ENCODE measurements around the gene ANKS1B.

The ANKS1B gene

DNA sequence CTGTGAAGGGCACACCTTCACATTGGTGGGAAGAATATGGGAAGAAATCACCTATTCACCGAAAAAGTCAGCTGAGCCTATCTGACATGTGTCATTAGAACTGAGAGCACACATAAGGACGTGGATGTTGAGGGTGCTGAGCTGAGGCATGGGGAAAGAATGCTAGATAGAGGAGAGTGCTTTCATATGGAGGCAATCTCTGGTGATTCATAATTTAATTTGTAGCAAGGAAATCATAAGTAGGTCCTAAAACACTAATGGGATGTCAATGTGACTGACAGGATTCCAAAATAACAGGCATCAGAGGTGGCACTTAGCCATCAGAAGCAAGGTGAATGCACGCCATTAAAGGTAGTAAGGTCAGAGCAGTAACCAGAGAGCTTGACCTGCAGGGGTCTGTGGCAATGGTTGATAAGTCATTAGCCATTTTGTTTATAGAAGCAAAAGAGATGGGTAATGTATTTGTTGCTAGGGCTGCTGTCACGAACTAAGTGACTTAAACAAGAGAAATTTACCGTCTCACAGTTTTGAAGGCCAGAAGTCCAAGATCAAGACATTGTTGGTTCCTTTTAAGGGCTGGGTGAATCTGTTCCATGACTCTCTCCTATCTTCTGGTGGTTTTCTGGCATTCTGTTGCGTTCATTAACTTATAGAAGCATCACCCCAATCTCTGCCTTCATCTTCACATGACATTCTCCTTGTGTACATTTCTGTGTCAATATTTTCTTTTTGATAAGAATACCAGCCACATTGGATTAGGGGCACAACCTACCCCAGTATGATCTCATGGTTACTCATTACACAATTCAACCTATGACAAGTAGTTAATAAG, 69.3 kb downstream of the ANKS1B start:
- 92% methylated on average over 6 of the region's 6 CpGs for WGBS
- no peaks in the 10 kb centered on the region for H3K27me3 ChIP-seq (ENCODE audit: insufficient read depth, low read length)
- no peaks in the 10 kb centered on the region for H3K4me1 ChIP-seq (ENCODE audit: insufficient read depth, low read length)
- no peak overlapping the region for H3K27ac ChIP-seq (ENCODE audit: low read depth, low read length)
- H3K9ac ChIP-seq (ENCODE audit: low read depth, low read length), result no peak overlapping the region
- H3K4me3 ChIP-seq (ENCODE audit: low read length), result no peak overlapping the region
- H3K36me3 ChIP-seq (ENCODE audit: insufficient read depth, low read length), result no peaks in the 10 kb centered on the region
- H3K9me3 ChIP-seq (ENCODE audit: insufficient read depth, low read depth, low read length), result no peaks in the 10 kb centered on the region

GRCh38 chr12:99914206-99914605, 70.5 kb downstream of the ANKS1B start:
- Histone ChIP-seq H3K9me3 (ENCODE audit: insufficient read depth, low read depth, low read length) (no peaks in the 10 kb centered on the region), H3K36me3 (ENCODE audit: insufficient read depth, low read length) (no peaks in the 10 kb centered on the region), H3K27ac (ENCODE audit: low read depth, low read length) (no peak overlapping the region), H3K27me3 (ENCODE audit: insufficient read depth, low read length) (no peaks in the 10 kb centered on the region), H3K4me1 (ENCODE audit: insufficient read depth, low read length) (no peaks in the 10 kb centered on the region), H3K4me3 (ENCODE audit: low read length) (no peak overlapping the region), H3K9ac (ENCODE audit: low read depth, low read length) (no peak overlapping the region)
- WGBS, result 90% methylated on average over 1 of the region's 1 CpG

- WGBS, result 92% methylated on average over 1 of the region's 1 CpG
- Histone ChIP-seq H3K4me3 (ENCODE audit: low read length) (no peak overlapping the region), H3K36me3 (ENCODE audit: insufficient read depth, low read length) (no peaks in the 10 kb centered on the region), H3K4me1 (ENCODE audit: insufficient read depth, low read length) (no peaks in the 10 kb centered on the region), H3K9me3 (ENCODE audit: insufficient read depth, low read depth, low read length) (no peaks in the 10 kb centered on the region), H3K27ac (ENCODE audit: low read depth, low read length) (no peak overlapping the region), H3K27me3 (ENCODE audit: insufficient read depth, low read length) (no peaks in the 10 kb centered on the region), H3K9ac (ENCODE audit: low read depth, low read length) (no peak overlapping the region)
Measured at GRCh38 chr12:99911967-99912366, 72.8 kb downstream of the ANKS1B start.

GRCh38 chr12:99911081-99911480, 73.7 kb downstream of the ANKS1B start:
- Histone ChIP-seq H3K9ac (ENCODE audit: low read depth, low read length) (no peak overlapping the region), H3K36me3 (ENCODE audit: insufficient read depth, low read length) (no peaks in the 10 kb centered on the region), H3K4me3 (ENCODE audit: low read length) (no peak overlapping the region), H3K9me3 (ENCODE audit: insufficient read depth, low read depth, low read length) (no peaks in the 10 kb centered on the region), H3K27me3 (ENCODE audit: insufficient read depth, low read length) (no peaks in the 10 kb centered on the region), H3K4me1 (ENCODE audit: insufficient read depth, low read length) (no peaks in the 10 kb centered on the region), H3K27ac (ENCODE audit: low read depth, low read length) (no peak overlapping the region)
- WGBS, result 90% methylated on average over 3 of the region's 3 CpGs

GRCh38 chr12:99910342-99910741, 74.4 kb downstream of the ANKS1B start:
- Histone ChIP-seq H3K9me3 (ENCODE audit: insufficient read depth, low read depth, low read length) (no peaks in the 10 kb centered on the region), H3K9ac (ENCODE audit: low read depth, low read length) (no peak overlapping the region), H3K27me3 (ENCODE audit: insufficient read depth, low read length) (no peaks in the 10 kb centered on the region), H3K4me3 (ENCODE audit: low read length) (no peak overlapping the region), H3K27ac (ENCODE audit: low read depth, low read length) (no peak overlapping the region), H3K4me1 (ENCODE audit: insufficient read depth, low read length) (no peaks in the 10 kb centered on the region), H3K36me3 (ENCODE audit: insufficient read depth, low read length) (no peaks in the 10 kb centered on the region)
- WGBS, result 100% methylated on average over 1 of the region's 1 CpG

- WGBS, result 92% methylated on average over 3 of the region's 4 CpGs
- H3K4me3 ChIP-seq (ENCODE audit: low read length), result no peak overlapping the region
- no peaks in the 10 kb centered on the region for H3K27me3 ChIP-seq (ENCODE audit: insufficient read depth, low read length)
- no peak overlapping the region for H3K9ac ChIP-seq (ENCODE audit: low read depth, low read length)
- H3K9me3 ChIP-seq (ENCODE audit: insufficient read depth, low read depth, low read length), result no peaks in the 10 kb centered on the region
- no peak overlapping the region for H3K27ac ChIP-seq (ENCODE audit: low read depth, low read length)
- H3K36me3 ChIP-seq (ENCODE audit: insufficient read depth, low read length), result no peaks in the 10 kb centered on the region
- H3K4me1 ChIP-seq (ENCODE audit: insufficient read depth, low read length), result no peaks in the 10 kb centered on the region
Measured at GRCh38 chr12:99906786-99907579, 77.8 kb downstream of the ANKS1B start.

GRCh38 chr12:99901181-99901580, 83.6 kb downstream of the ANKS1B start:
- H3K9ac ChIP-seq (ENCODE audit: low read depth, low read length), result no peak overlapping the region
- H3K4me1 ChIP-seq (ENCODE audit: insufficient read depth, low read length), result no peaks in the 10 kb centered on the region
- no peaks in the 10 kb centered on the region for H3K9me3 ChIP-seq (ENCODE audit: insufficient read depth, low read depth, low read length)
- no peak overlapping the region for H3K27ac ChIP-seq (ENCODE audit: low read depth, low read length)
- H3K4me3 ChIP-seq (ENCODE audit: low read length), result no peak overlapping the region
- no peaks in the 10 kb centered on the region for H3K27me3 ChIP-seq (ENCODE audit: insufficient read depth, low read length)
- H3K36me3 ChIP-seq (ENCODE audit: insufficient read depth, low read length), result no peaks in the 10 kb centered on the region
- 78% methylated on average over 2 of the region's 2 CpGs for WGBS

GRCh38 chr12:99898645-99899044, 86.1 kb downstream of the ANKS1B start:
- H3K4me1 ChIP-seq (ENCODE audit: insufficient read depth, low read length), result no peaks in the 10 kb centered on the region
- H3K27ac ChIP-seq (ENCODE audit: low read depth, low read length), result no peak overlapping the region
- no peak overlapping the region for H3K9ac ChIP-seq (ENCODE audit: low read depth, low read length)
- H3K4me3 ChIP-seq (ENCODE audit: low read length), result no peak overlapping the region
- H3K9me3 ChIP-seq (ENCODE audit: insufficient read depth, low read depth, low read length), result no peaks in the 10 kb centered on the region
- H3K27me3 ChIP-seq (ENCODE audit: insufficient read depth, low read length), result no peaks in the 10 kb centered on the region
- no peaks in the 10 kb centered on the region for H3K36me3 ChIP-seq (ENCODE audit: insufficient read depth, low read length)
- WGBS, result 90% methylated on average over 4 of the region's 5 CpGs

- no peaks in the 10 kb centered on the region for H3K9me3 ChIP-seq (ENCODE audit: insufficient read depth, low read depth, low read length)
- H3K27me3 ChIP-seq (ENCODE audit: insufficient read depth, low read length), result no peaks in the 10 kb centered on the region
- no peak overlapping the region for H3K27ac ChIP-seq (ENCODE audit: low read depth, low read length)
- H3K36me3 ChIP-seq (ENCODE audit: insufficient read depth, low read length), result no peaks in the 10 kb centered on the region
- H3K4me1 ChIP-seq (ENCODE audit: insufficient read depth, low read length), result no peaks in the 10 kb centered on the region
- H3K4me3 ChIP-seq (ENCODE audit: low read length), result no peak overlapping the region
- no peak overlapping the region for H3K9ac ChIP-seq (ENCODE audit: low read depth, low read length)
Measured at GRCh38 chr12:99879439-99879838, 105.3 kb downstream of the ANKS1B start.

- Histone ChIP-seq H3K9me3 (ENCODE audit: insufficient read depth, low read depth, low read length) (no peaks in the 10 kb centered on the region), H3K4me1 (ENCODE audit: insufficient read depth, low read length) (no peaks in the 10 kb centered on the region), H3K4me3 (ENCODE audit: low read length) (no peak overlapping the region), H3K27ac (ENCODE audit: low read depth, low read length) (no peak overlapping the region), H3K9ac (ENCODE audit: low read depth, low read length) (no peak overlapping the region), H3K36me3 (ENCODE audit: insufficient read depth, low read length) (no peaks in the 10 kb centered on the region), H3K27me3 (ENCODE audit: insufficient read depth, low read length) (no peaks in the 10 kb centered on the region)
Measured at GRCh38 chr12:99875081-99875480, 109.7 kb downstream of the ANKS1B start.

GRCh38 chr12:99870085-99870484, 114.7 kb downstream of the ANKS1B start:
- H3K9me3 ChIP-seq (ENCODE audit: insufficient read depth, low read depth, low read length), result no peaks in the 10 kb centered on the region
- no peaks in the 10 kb centered on the region for H3K36me3 ChIP-seq (ENCODE audit: insufficient read depth, low read length)
- H3K27ac ChIP-seq (ENCODE audit: low read depth, low read length), result no peak overlapping the region
- H3K27me3 ChIP-seq (ENCODE audit: insufficient read depth, low read length), result no peaks in the 10 kb centered on the region
- no peak overlapping the region for H3K9ac ChIP-seq (ENCODE audit: low read depth, low read length)
- no peaks in the 10 kb centered on the region for H3K4me1 ChIP-seq (ENCODE audit: insufficient read depth, low read length)
- no peak overlapping the region for H3K4me3 ChIP-seq (ENCODE audit: low read length)
- WGBS, result 94% methylated on average over 4 of the region's 5 CpGs
